SHP77 treated with DMSO at 0.1 percent for 48 hours (cell line): Measurements from ENCODE around the gene SOX9.
"Not testable (repeated sequence)": the region's sequence is repeated elsewhere in the genome, so short reads cannot be mapped to it uniquely, and the experiment has no call there.

Source experiments
- DNase-seq: peaks from one replicate; lab custom pipeline; 2025; lab: John Stamatoyannopoulos, UW

Gene SOX9

GRCh38 chr17:72126575-72127486 is 6.0 kb downstream of the SOX9 start:
- DNase-seq, result no peak

- no peak for DNase-seq
These were observed 7.2 kb downstream of the SOX9 start for GRCh38 chr17:72128039-72128438.

- no peak for DNase-seq
These were observed 14.0 kb downstream of the SOX9 start for GRCh38 chr17:72134608-72135394.

GRCh38 chr17:72135546-72136325 is 14.9 kb downstream of the SOX9 start:
- DNase-seq, result no peak

- no peak for DNase-seq
These were observed 15.9 kb downstream of the SOX9 start for GRCh38 chr17:72136692-72137091.

GRCh38 chr17:72137161-72137560 is 16.3 kb downstream of the SOX9 start:
- DNase-seq, result no peak

- no peak for DNase-seq
These were observed 18.4 kb downstream of the SOX9 start for GRCh38 chr17:72139212-72139611.

GRCh38 chr17:72141336-72141735 is 20.5 kb downstream of the SOX9 start:
- no peak for DNase-seq

GRCh38 chr17:72142097-72142496 is 21.3 kb downstream of the SOX9 start:
- DNase-seq, result not testable (repeated sequence)

GRCh38 chr17:72142614-72143013 is 21.8 kb downstream of the SOX9 start:
- DNase-seq, result no peak

- DNase-seq, result no peak
These were observed 22.4 kb downstream of the SOX9 start for GRCh38 chr17:72143245-72143644.

- DNase-seq, result no peak
These were observed 23.3 kb downstream of the SOX9 start for GRCh38 chr17:72144101-72144500.

- no peak for DNase-seq
These were observed 24.7 kb downstream of the SOX9 start for GRCh38 chr17:72145562-72145961.

- DNase-seq, result no peak
These were observed 25.1 kb downstream of the SOX9 start for GRCh38 chr17:72145962-72146361.

- DNase-seq, result no peak
These were observed 25.6 kb downstream of the SOX9 start for GRCh38 chr17:72146371-72146770.

- no peak for DNase-seq
These were observed 30.0 kb downstream of the SOX9 start for GRCh38 chr17:72150632-72151460.

GRCh38 chr17:72151565-72152386 is 31.0 kb downstream of the SOX9 start:
- DNase-seq, result peak; percentile 35

- no peak for DNase-seq
These were observed 31.6 kb downstream of the SOX9 start for GRCh38 chr17:72152387-72152929.

GRCh38 chr17:72158895-72159885 is 38.4 kb downstream of the SOX9 start:
- DNase-seq, result no peak
